Activated CD8-positive, alpha-beta memory T cell treated with anti-CD3 and anti-CD28 coated beads, Interleukin-2, amount 50 U/mL, for 24 hours (primary cell): Measurements from ENCODE around the gene SYCP2.
A peak's percentile ranks its signal among the peaks of the same experiment; 100 is the strongest.

ENCODE experiments used
- DNase-seq: peaks from one replicate; pipeline ENCODE4 v3.0.0-alpha.2; 2020; ENCODE audit errors: extremely low read depth

Gene SYCP2

DNA sequence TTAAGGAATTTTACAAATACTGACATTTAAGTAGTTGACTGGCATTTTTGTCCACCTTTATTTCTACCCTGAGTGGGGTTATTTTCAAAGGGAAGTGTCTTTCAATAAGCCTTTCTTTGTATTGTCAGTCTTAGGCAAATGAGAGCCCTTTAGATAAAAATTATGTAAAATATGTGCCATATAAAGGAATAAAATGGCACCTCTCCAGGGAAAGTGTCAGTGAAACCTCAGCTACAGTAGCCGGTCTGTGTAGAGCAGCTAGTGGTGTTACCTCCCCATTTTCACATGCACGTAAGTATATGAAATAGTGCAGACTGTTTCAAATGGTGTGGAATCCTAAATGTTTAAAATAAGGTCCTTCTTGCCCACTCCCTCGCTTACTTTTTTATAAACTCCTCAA lies 11.7 kb upstream of the SYCP2 start:
- no peak for DNase-seq

DNA sequence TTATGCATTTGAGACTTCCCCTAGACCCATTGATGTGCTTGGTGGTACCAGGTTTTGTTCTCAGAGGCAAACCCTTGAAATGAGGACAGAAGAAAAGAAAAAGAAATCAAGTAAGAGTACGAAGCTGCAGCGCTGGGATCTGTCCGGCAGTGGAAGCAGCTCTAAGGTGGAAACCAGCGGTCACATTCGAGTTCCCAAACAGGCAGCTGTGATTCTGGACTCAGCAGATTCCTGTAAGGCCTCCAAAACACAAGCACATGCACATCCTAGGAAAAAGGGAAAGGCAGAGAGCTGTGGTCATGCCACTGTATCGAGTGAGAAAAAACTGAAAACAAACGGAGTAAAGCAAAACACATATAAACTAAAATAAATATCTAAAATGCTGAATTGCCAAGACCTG lies 11.3 kb upstream of the SYCP2 start:
- no peak for DNase-seq

DNA sequence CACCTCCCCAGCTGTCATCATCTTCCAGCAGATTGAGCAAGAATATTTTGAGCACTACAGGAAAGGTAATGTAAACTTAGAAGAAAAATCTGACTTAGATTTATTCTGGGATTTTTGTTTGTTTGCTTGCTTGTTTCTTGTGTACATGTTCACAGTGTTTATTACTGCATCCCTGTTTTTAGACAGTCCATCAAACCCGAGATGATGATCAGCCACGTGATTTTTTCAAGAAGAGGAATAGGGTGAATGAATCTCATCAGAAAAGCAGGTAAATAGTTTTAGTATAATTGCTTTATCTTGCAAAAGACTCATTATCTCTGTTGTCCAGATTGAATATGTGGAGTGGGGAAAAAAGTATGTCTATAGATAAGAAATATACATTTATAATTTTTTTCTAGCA lies 8.8 kb upstream of the SYCP2 start:
- DNase-seq, result no peak

DNA sequence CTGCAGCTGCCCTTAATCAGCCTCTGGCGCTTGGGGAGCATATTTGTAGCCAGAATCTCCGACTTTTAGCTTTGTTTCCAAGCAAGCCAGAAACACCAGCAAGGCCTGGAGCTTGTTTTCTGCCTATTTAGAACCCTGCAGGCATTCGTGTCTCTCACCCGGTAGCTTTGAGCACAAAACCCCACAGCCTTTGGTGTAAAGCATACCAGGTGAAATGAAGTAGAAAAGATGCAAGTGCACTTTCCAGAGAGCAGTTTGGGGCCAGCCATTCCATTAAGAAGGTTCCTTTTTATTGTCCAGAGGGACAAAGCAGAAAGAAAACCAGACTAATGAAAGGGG lies 7.5 kb upstream of the SYCP2 start:
- DNase-seq, result no peak

DNA sequence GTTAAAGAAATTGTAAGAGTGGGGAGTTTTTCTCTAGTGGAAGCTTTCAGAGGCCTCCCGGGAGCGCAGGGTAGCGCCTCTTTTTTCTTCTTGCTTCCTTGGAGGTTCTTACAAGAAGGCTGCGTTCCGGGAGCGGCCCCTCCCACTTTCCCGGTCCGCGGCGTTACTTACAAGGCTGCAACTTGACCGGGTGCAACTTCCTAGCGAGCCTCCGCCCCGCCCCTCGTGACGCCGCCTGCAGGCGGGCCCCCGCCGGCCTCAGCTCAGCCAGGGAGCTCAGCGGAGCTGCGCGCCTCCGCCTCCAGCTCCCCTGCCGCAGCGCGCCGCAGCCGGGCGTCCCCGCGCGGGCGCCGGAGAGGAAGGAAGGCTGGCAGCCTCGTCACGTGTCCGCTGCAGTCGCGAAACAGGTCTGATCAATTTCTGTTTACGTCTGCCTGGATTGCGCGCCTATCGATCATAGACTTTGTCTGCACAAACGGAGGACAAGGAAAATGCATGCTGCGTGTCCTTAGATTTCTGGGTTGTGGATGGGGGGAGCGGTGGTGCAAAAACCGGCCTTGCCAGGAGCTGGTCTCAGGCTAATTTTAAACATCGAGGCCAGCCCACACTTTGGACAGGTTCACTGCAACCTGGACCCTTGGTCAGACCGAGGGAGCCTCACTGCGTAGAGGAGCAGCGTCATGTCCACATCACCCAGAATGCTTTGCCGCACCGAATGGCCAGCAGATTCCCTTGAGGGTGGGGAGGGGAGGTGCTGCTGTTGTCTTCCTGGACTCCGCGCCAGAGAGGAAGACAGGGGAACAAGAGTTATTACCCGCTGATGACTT lies 6.9 kb upstream of the SYCP2 start, which contains the start of the genes FAM217B and PPP1R3D:
FAM217B (plus strand) TSS at position 261 of the 827 bp plus-strand sequence. CDS start 3,555 bp downstream, outside the sequence.
PPP1R3D (minus strand) TSS at position 177 of the 827 bp plus-strand sequence. CDS start 374 bp downstream, outside the sequence.
- peak; percentile 72 for DNase-seq

DNA sequence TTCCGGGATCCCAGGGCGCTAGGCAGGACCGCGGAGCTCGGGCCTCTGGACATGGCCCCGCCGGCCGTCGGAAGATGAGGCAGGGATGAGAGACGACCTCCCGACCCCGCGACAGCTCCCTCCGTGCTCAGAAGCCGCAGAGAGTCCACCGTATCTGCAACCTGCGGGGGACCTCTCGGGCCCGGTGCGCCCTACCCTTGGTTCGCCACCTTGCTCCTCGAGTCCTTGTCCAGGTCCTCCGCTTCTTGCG lies 6.4 kb upstream of the SYCP2 start:
- no peak for DNase-seq

DNA sequence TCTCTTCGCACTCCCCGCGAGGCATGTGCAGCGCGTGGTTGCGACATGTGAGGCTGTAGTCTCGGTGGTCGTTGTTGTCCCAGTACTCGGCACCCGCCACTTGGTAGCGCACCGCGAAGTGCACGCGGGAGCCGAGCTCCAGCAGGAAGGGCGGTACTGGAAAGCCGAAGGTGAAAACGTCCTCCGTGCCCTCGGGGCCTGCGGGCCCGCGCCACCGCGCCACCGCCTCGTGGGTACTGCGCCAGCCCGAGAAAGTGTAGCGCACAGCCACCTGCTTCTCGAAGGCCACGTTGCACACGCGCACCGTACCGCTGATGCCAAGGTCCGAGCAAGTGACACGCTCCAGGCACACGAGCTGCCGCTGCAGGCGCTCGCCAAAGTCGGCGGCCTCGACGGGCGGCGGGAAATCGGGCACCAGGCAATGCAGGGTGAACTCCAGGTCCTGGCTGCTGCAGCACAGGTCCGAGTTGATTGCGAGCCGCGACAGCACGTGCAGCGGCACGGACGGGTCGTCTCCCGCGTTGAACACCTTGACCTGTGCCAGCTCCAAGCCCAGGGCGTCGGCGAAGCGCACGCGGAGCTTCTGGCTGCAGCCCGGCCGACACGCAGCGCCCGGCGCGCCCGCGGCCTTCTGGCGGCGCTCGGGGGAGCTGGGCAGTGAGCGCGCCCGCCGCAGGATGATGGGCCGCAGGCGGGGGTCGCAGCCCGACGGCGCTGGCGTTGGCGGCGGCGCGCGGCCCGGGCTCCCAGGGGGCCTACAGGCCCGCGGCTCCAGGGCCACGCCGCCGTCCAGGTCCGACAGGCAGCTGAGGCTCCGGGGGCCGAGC lies 5.8 kb upstream of the SYCP2 start:
- DNase-seq, result no peak

DNA sequence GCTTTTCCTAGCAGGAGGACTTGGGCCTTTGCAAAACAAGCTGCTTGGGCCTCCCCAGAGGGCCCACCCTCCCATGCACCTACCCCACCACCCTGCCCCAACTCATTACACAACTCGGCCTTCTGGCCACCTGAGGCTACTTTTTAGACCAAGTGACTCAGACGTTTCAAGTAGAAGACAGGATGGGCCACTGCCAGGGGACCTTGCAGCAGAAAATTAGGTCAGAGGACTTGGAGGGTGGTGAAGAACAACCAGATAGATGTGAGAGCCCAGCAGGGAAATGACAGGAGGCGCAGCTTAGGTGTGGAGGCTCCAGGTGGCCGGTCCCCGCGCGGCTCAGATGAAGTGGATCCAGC lies 5.2 kb upstream of the SYCP2 start:
- no peak for DNase-seq

DNA sequence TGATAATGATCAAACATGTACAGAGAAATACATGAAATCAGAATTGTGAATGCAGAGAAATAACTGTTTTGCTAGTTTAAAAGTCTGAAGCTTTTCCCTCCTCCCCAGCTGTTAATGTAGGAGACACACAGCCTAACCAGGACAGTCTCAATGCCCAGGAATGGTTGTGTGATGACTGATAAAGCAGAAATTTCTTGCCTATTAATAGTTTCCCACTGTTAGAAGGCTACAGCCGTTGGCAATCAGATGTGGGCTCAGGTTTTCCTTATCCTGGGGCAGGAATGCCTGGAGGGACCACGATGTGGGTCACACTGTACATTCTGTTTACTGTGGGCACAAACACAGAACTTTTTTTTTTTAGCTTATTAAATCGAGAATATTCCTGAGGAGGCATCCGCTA lies 4.8 kb upstream of the SYCP2 start:
- DNase-seq, result no peak

DNA sequence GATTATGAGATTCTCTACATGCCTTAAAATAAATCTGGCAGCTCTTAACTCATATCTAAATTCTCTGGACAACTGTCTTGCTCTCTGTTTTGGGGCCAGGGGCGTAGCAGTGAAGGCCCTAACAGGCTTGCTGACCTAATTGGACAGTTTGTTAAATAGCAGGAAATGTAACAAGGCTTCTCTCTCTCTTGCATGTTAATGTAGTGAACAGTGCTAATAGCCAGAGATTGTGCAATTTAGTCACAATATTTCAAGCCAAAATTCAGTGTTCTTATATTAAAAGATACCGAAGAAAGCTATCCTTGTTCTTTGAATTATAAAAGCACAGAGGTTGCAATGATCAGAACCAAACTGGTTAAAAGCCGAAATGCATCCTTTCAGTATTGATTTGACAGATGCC lies 3.7 kb upstream of the SYCP2 start:
- DNase-seq, result no peak

DNA sequence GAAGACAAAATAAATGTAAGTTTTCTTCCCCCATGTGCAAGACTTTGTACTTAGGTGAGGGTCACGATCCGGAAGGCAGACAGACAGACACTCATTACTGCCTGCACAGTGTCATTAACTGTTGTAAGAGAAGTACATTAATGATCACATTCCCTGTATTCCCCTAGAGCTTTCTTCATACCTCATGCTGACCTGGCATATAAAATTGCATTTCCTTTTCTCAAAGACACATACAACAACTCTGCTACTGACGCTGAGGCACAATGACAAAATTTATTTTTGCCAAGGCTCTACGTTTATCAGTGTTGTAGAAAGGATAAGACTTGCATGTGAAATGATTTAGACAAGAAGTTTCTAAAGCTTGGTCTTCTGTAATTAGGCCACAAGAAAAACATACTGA lies 3.0 kb upstream of the SYCP2 start:
- no peak for DNase-seq

DNA sequence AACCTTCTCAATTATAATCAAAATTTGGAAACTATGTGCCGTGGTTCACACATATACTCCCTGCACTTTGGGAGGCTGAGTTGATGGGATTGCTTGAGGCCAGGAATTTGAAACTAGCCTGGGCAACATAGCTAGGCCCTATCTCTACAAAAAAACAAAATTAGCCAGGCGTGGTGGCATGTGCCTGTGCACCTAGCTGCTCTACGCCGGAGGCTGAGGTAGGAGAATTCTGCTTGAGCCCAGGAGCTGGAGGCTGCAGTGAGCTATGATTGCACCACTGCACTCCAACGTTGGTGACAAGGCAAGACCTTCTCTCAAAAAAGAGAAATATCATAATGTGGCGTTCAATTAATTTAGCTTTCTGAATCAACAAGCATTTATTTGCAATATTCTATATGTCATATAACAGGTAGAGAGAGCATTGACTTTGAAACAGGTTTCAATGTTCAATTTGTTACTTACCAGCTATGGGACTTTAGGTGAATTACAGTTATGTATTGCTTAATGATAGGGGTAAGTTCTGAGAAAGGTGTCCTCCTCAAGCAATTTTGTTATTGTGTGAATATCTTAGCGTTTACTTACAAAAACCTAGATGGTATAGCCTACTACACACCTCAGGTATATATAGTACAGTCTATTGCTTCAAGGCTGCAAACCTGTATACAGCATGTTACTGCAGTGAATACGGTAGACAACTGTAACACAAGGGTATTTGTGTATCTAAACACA lies 2.2 kb upstream of the SYCP2 start:
- no peak for DNase-seq

DNA sequence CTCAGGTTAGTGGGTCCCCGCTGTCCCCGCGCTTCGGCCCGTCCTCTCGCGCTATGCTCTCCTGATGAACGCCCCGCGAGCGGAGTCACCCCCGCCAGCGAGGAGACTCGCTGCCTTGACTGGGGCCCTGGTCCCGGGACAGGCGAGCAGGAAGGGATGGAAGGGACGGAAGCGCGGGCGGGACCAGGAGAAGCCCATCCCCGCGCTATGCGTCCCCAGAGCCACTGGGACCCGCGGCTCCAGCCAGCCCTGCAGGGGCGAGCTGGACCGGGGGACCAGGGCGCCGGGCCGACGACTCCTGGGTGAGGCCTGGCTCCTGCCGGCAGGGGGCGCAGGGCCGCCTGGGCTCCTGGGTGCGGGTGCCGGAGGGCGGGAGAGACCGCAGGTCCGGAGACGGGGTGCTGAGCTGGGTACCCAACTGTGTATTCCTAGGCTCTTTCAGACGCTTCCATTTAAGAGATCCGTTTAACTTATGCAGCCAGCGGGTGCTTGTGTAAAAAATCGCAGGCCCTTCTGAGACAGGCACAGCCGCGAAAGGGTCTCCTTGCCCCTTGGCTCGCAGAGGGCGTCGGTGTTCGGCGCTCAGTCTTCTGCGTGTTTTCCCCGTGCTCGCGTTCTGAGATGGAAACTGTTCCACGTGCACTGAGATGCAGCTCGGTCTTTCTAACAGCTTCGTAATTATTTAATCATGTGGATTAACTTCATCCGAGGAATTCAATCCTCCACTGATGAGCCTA lies 580 bp upstream of the SYCP2 start:
- DNase-seq, result peak; percentile 53

DNA sequence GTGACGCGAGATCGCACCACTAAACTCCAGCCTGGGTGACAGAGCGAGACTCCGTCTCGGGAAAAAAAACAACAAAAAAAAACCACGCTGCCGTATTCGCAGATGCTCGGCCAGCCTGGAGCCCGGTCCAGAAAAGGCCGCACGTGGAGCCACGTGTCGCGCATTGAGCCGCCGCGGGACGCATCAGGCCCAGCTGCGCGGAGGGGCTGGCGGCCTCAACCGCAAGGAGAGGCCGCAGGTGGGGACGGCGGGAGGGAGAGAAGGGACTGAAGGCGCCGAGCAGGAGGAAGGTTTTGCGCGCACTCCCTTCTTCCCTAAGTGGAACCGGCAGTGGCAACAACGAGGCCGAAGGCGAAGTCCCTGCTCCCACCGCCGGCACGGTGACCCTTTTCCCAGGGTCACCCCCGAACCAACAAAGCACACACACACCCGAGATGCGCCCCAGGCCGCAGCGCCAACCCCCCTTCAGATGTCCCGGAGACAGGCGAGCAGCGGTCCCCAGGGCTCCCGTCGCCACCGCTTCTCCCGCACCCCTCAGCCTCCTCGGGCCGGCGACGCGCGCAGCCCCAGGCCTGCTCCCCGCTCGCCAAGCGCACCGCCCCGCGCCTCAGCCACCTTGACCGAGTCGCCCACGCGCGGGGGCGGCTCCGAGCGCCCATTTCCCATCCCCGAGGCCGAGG lies 681 bp downstream of the SYCP2 start:
- DNase-seq, result no peak

DNA sequence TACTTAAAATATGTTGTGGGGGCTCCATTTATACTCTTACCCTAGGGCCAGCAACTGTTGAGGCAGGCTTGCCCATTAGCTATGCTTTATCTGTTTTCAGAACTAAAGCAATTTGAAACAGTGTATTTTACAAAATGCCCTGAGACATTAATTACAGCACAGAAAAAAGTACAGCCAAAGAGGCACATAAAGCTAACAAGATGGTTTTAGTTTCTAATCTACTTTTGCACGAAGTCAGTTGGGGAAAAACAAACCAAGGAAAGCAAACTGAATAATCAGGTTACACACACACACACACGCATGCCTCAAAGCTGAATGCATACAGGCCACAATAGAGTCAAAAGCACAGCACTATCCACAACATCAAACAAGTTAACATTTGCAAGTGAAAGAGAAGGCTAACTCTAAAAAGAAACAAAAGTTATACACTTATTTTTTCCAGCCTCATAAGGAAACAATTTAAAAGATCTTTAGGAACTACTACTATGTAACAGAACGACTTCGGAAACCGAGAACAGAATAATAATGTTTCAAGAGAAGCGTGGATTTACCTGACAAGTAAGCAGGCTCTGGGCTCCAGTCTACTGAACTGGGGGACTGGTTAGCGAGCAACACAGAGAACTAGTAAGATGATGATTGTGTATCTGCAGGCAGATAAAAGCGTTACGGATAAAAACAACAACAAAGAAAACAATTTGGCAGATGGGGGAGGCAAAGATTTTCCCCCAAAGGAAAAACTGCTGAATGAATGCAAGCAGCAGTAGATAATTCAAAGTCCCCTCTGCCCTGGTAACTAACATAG lies 1.7 kb downstream of the SYCP2 start:
- no peak for DNase-seq

DNA sequence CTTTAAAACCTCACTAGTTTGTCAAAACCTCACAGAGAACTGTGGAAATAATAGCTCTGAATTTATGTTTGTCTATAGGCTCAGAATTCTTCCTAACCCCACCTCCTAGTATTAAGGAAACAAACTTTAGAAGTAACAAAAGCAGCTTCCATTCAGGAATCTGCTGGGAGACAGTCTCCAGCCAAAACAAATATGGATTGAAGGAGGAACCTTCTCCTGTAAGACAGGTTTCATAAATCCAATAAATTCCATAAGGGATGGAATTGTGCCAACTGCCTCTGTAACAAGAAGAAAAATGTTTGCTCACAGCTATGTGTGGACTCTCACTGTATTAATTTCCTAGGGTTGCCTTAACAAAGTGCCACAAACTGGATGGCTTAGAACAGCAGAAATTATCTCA lies 7.5 kb downstream of the SYCP2 start:
- no peak for DNase-seq

DNA sequence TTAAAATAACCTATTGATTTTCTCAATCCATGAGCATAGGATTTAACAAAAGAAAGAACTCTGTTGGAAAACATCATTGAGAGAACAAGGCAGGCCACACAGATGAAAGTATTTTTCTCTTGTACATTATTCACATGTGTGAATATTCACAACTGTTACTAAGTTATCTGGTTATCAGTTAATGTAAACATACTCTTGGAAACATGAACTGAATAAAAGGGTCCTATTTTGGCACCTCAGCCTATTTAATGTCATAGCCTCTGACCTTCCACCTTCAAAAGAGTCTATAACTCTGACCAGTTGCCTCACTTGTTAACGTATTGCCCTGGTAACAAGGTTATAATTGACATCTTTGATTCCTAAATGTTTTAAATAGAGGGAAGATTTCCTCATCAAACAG lies 8.1 kb downstream of the SYCP2 start:
- no peak for DNase-seq

DNA sequence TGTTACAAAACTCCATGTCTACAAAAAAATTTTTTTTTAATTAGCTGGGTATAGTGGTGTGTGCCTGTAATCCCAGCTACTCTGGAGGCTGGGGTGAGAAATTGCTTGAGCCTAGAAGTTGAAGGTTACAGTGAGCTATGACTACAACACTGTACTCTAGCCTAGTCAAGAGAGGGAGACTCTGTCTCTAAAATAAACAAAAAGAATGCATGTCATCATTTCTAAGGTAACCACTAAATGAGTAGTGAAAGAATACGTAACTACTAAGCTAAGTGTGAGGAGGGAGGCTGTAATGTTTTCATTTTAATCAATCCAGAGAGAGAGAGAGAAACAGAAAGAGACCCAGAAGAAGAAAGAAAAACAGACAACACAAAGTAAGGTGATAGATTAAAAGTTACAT lies 9.9 kb downstream of the SYCP2 start:
- DNase-seq, result no peak

DNA sequence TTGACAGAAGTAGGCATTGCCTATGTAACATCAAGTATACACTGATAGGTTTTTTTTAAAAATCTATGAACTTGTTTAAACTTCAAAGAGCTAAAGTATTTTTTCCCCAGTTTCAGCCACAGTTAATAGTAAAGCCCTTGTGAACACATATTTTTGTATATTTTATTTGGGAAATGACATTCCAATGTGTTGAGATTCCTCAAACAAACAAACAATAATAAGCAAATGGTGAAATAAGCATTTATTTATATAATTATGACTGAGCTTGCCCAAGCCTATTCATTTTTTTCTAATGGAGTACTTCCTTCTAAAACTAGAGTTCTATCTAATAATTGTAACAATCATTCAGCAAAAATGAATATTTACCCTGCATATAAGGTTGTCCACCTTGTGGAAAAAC lies 12.5 kb downstream of the SYCP2 start:
- no peak for DNase-seq

DNA sequence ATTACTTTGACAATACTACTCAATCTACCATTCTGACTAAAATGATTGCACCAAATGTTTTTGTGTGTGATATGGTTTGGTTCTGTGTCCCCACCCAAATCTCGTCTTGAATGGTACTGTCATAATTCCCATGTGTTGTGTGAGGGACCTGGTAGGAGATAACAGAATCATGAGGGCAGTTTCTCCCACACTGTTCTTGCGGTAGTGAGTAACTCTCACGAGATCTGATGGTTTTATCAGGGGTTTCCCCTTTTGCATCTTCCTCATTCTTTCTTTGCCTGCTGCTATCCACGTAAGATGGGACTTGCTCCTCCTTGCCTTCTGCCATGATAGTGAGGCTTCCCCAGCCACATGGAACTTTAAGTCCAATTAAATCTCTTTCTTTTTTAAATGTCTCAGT lies 20.8 kb downstream of the SYCP2 start:
- no peak for DNase-seq

DNA sequence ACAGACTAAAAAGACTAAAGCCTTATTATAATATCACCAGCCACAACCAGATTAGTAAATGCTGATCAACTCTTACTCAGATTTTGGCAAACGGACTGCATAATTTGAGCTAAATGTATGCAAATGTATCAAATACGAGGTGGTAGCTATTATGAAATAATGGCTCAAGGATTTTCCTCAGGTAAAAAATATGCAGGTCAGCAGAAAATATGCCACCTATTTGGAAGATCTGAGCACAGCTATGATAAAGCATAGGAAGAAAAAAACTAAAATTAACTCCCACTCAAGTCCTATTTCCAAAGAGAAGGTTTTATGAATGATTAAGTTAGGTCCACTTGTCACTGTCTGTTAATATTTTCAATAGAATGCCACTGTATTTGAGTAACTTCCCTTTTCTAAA lies 22.4 kb downstream of the SYCP2 start:
- DNase-seq, result no peak
